IMR-90 (cell line): ENCODE results near the gene IL1RAP. TPM values are rescaled to one million over a fixed set of nuclear protein-coding genes. Genes with fewer than 3 reads are reported as not detected.

Source experiments
- ATAC-seq: fragments of 200-7000 bp; cut with Tn5 transposase; 2 replicates; pipeline ENCODE4 v1.9.1; 2020; ENCODE audit warnings: low read depth, mild to moderate bottlenecking, moderate library complexity
- BruUV-seq: library from RNA; stranded (reverse); fragments of 400-500 nt; replicated peaks from 2 replicates; lab custom pipeline; 2021; lab: Mats Ljungman, UMichigan
- CTCF ChIA-PET: fragments of 300-600 bp; formaldehyde crosslinking; extraction: SDS; loops from one replicate; lab custom pipeline; 2021; ENCODE audit warnings: antibody characterized with exemption; lab: Yijun Ruan, JAX
- POLR2A ChIA-PET: fragments of 300-600 bp; sonication (Branson Sonifier 250); formaldehyde crosslinking; loops from one replicate; lab custom pipeline; 2022; ENCODE audit warnings: antibody characterized with exemption; ENCODE audit not compliant: unreplicated experiment; lab: Charles Lee
- DNase-seq: peaks from one replicate; pipeline ENCODE4 v3.0.0; 2013
- H2AFZ ChIP-seq: replicated peaks from 2 replicates; pipeline ENCODE3; 2013; ENCODE audit warnings: low read length, mild to moderate bottlenecking; ENCODE audit not compliant: poor library complexity
- H2AK5ac ChIP-seq: 2 replicates; pipeline ENCODE4 v1.6.1; 2013; ENCODE audit warnings: low read depth, low read length, inconsistent platforms
- H2AK9ac ChIP-seq: replicated peaks from 2 replicates; pipeline ENCODE3; 2013; ENCODE audit warnings: mild to moderate bottlenecking, low read depth, low read length, moderate library complexity; ENCODE audit not compliant: poor library complexity
- H2BK120ac ChIP-seq: 2 replicates; pipeline ENCODE4 v1.6.1; 2013; ENCODE audit warnings: low read depth, low read length, inconsistent platforms
- H2BK15ac ChIP-seq: 3 replicates; pipeline ENCODE4 v1.6.1; 2013; ENCODE audit warnings: low read depth, low read length, inconsistent platforms
- H2BK20ac ChIP-seq: 2 replicates; pipeline ENCODE4 v1.6.1; 2013; ENCODE audit warnings: low read depth, mild to moderate bottlenecking, inconsistent platforms, low read length, moderate library complexity
- H2BK5ac ChIP-seq: 2 replicates; pipeline ENCODE4 v1.6.1; 2013; ENCODE audit warnings: mild to moderate bottlenecking, low read depth, low read length, inconsistent platforms; ENCODE audit not compliant: poor library complexity, severe bottlenecking
- H3K14ac ChIP-seq: replicated peaks from 2 replicates; pipeline ENCODE4 v1.6.1; 2013; ENCODE audit warnings: low read depth, low read length, inconsistent platforms
- H3K18ac ChIP-seq: 2 replicates; pipeline ENCODE4 v1.6.1; 2013; ENCODE audit warnings: low read depth, low read length, control low read depth
- H3K23ac ChIP-seq: 2 replicates; pipeline ENCODE4 v1.6.1; 2013; ENCODE audit warnings: low read depth, low read length, inconsistent platforms
- H3K27ac ChIP-seq: 2 replicates; pipeline ENCODE4 v1.5.1; 2013; ENCODE audit warnings: mild to moderate bottlenecking, control low read depth, low read length; ENCODE audit not compliant: insufficient read depth
- H3K27me3 ChIP-seq: 2 replicates; pipeline ENCODE4 v1.6.1; 2013; ENCODE audit warnings: low read length; ENCODE audit not compliant: control insufficient read depth, insufficient read depth
- H3K36me3 ChIP-seq: 2 replicates; pipeline ENCODE4 v1.6.1; 2013; ENCODE audit warnings: low read length, mixed read lengths; ENCODE audit not compliant: control insufficient read depth, insufficient read depth
- H3K4ac ChIP-seq: 2 replicates; pipeline ENCODE4 v1.6.1; 2013; ENCODE audit warnings: low read depth, low read length, inconsistent platforms
- H3K4me1 ChIP-seq: 2 replicates; pipeline ENCODE4 v1.6.1; 2013; ENCODE audit warnings: low read length, mixed read lengths; ENCODE audit not compliant: control insufficient read depth, insufficient read depth
- H3K4me2 ChIP-seq: 2 replicates; pipeline ENCODE4 v1.6.1; 2013; ENCODE audit warnings: low read depth, mild to moderate bottlenecking, control low read depth, low read length, moderate library complexity
- H3K4me3 ChIP-seq: 2 replicates; pipeline ENCODE4 v1.5.1; 2013; ENCODE audit warnings: low read depth, mild to moderate bottlenecking, control low read depth, low read length, moderate library complexity; ENCODE audit not compliant: insufficient read depth
- H3K56ac ChIP-seq: 2 replicates; pipeline ENCODE4 v1.6.1; 2013; ENCODE audit warnings: low read length, inconsistent platforms; ENCODE audit not compliant: insufficient read depth; ENCODE audit errors: extremely low read depth
- H3K79me1 ChIP-seq, 2 experiments: 2 replicates each; pipeline ENCODE4 v1.6.1; 2013; ENCODE audit warnings: low read length in 2 of 2, inconsistent platforms in 1 of 2, low read depth in 1 of 2
- H3K9ac ChIP-seq: 2 replicates; pipeline ENCODE4 v1.6.1; 2013; ENCODE audit warnings: low read depth, low read length, control low read depth
- H3K9me1 ChIP-seq: 2 replicates; pipeline ENCODE4 v1.6.1; 2013; ENCODE audit warnings: low read length, inconsistent platforms; ENCODE audit not compliant: insufficient read depth
- H3K9me3 ChIP-seq: 2 replicates; pipeline ENCODE4 v1.6.1; 2013; ENCODE audit warnings: low read length; ENCODE audit not compliant: control insufficient read depth, insufficient read depth
- H4K20me1 ChIP-seq: 2 replicates; pipeline ENCODE4 v1.6.1; 2013; ENCODE audit warnings: low read length, inconsistent platforms; ENCODE audit not compliant: insufficient read depth
- H4K5ac ChIP-seq: 2 replicates; pipeline ENCODE4 v1.6.1; 2013; ENCODE audit warnings: mild to moderate bottlenecking, low read depth, low read length, control low read depth
- H4K8ac ChIP-seq, 2 experiments: 2 replicates each; pipeline ENCODE4 v1.6.1; 2013; ENCODE audit warnings: low read depth in 2 of 2, low read length in 2 of 2, control low read depth in 1 of 2, inconsistent platforms in 1 of 2
- H4K91ac ChIP-seq: 2 replicates; pipeline ENCODE4 v1.6.1; 2013; ENCODE audit warnings: low read depth, low read length, inconsistent platforms; ENCODE audit not compliant: insufficient read depth
- BHLHE40 ChIP-seq: fragments of 150-350 bp; IDR thresholded peaks from 2 replicates; pipeline ENCODE4 v1.6.1; 2016; ENCODE audit warnings: mild to moderate bottlenecking, low read depth, low read length
- CEBPB ChIP-seq: IDR thresholded peaks from 2 replicates; pipeline ENCODE4 v1.6.1; 2012; ENCODE audit warnings: low read depth, low read length, improper control_type of control experiment
- CHD1 ChIP-seq: IDR thresholded peaks from 2 replicates; pipeline ENCODE4 v1.6.1; 2012; ENCODE audit warnings: low read depth, low read length, improper control_type of control experiment
- ELK1 ChIP-seq: fragments of 150-350 bp; IDR thresholded peaks from 2 replicates; pipeline ENCODE4 v1.6.1; 2016; ENCODE audit warnings: low read depth, mild to moderate bottlenecking, low read length, moderate library complexity, borderline replicate concordance
- FOS ChIP-seq: fragments of 150-350 bp; IDR thresholded peaks from 2 replicates; pipeline ENCODE4 v1.6.1; 2016; ENCODE audit warnings: low read depth, low read length
- MAFK ChIP-seq: IDR thresholded peaks from 2 replicates; pipeline ENCODE4 v1.6.1; 2012; ENCODE audit warnings: low read depth, low read length, improper control_type of control experiment
- MAZ ChIP-seq: IDR thresholded peaks from 2 replicates; pipeline ENCODE4 v1.6.1; 2012; ENCODE audit warnings: low read depth, mild to moderate bottlenecking, low read length, improper control_type of control experiment, moderate library complexity, borderline replicate concordance
- MXI1 ChIP-seq: IDR thresholded peaks from 2 replicates; pipeline ENCODE4 v1.6.1; 2012; ENCODE audit warnings: low read depth, mild to moderate bottlenecking, low read length, moderate library complexity, borderline replicate concordance
- NFE2L2 ChIP-seq: fragments of 150-350 bp; IDR thresholded peaks from 2 replicates; pipeline ENCODE4 v1.6.1; 2016; ENCODE audit warnings: low read depth, mild to moderate bottlenecking, low read length
- POLR2A ChIP-seq: IDR thresholded peaks from 2 replicates; pipeline ENCODE4 v1.6.1; 2012; ENCODE audit warnings: mild to moderate bottlenecking, low read depth, low read length
- RAD21 ChIP-seq: IDR thresholded peaks from 2 replicates; pipeline ENCODE4 v1.6.1; 2012; ENCODE audit warnings: low read length, improper control_type of control experiment
- RCOR1 ChIP-seq: IDR thresholded peaks from 2 replicates; pipeline ENCODE4 v1.6.1; 2012; ENCODE audit warnings: mild to moderate bottlenecking, low read length, improper control_type of control experiment; ENCODE audit not compliant: insufficient replicate concordance
- RFX5 ChIP-seq: IDR thresholded peaks from 2 replicates; pipeline ENCODE4 v1.8.0; 2012; ENCODE audit warnings: low read depth, mild to moderate bottlenecking, low read length, moderate library complexity
- SMC3 ChIP-seq: fragments of 150-350 bp; IDR thresholded peaks from 2 replicates; pipeline ENCODE4 v1.6.1; 2016; ENCODE audit warnings: low read depth, mild to moderate bottlenecking, antibody characterized with exemption, low read length, moderate library complexity
- WGBS, 2 experiments: methylation state at CpG; one replicate each; pipeline versions ENCODE4 v1.1.5 to v1.1.7; 2013; ENCODE audit warnings: missing lambda C conversion rate in 2 of 2; ENCODE audit not compliant: insufficient read length in 1 of 2; ENCODE audit errors: extremely low coverage in 2 of 2; 5-methylcytosine and 5-hydroxymethylcytosine counted together
- dilution Hi-C: fragments of 300-500 bp; cut with HindIII; formaldehyde crosslinking; loops from one replicate; pipeline ENCODE4 v1.14.3; 2018; ENCODE audit warnings: low sequenced_read_pairs; ENCODE audit not compliant: unreplicated experiment
- in situ Hi-C: fragments of 300-500 bp; cut with MboI; formaldehyde crosslinking; loops from 3 replicates; pipeline ENCODE4 v1.14.3; 2019; ENCODE audit warnings: low sequenced_read_pairs, inconsistent platforms, mixed read lengths
- intact Hi-C: fragments of 100-400 bp; cut with micrococcal nuclease; formaldehyde crosslinking; loops from 2 replicates; pipeline ENCODE4 v1.10.0; 2022
- polyA plus RNA-seq, 3 experiments: library from polyadenylated mRNA; depleted of rRNA; stranded (reverse); fragments of >200 nt; gene quantifications; 2 replicates each; pipeline ENCODE4 v1.2.3, GENCODE V29; 2012; ENCODE audit warnings: low replicate concordance in 1 of 3
- total RNA-seq: library from RNA; depleted of rRNA; stranded (reverse); fragments of >200 nt; gene quantifications from 2 replicates; pipeline ENCODE4 v1.2.3, GENCODE V29; 2012
- TF ChIP-seq, protein P1 (sequence below): conservative IDR thresholded peaks from 2 replicates; pipeline ENCODE4 v1.5.1; 2012; ENCODE audit warnings: mild to moderate bottlenecking, low read depth, low read length, improper control_type of control experiment
- TF ChIP-seq, protein P2 (sequence below): fragments of 150-350 bp; IDR thresholded peaks from 2 replicates; pipeline ENCODE4 v1.6.1; 2017; ENCODE audit warnings: mild to moderate bottlenecking, antibody characterized with exemption, low read length, low read depth

Gene IL1RAP
- total and polyA plus RNA-seq, 2 of the 4 experiments (the other 2 are of a cell fraction), result 8.3 to 11.3 TPM

- no peak for DNase-seq
- H3K27ac ChIP-seq, result no peak overlapping the region
- no peaks in the 10 kb centered on the region for H3K4me1 ChIP-seq
- peaks cover 1% of the 10 kb centered on the region; the same call in 1 of the 2 replicates for H3K36me3 ChIP-seq
- H3K27me3 ChIP-seq, result no peaks in the 10 kb centered on the region
- H3K18ac ChIP-seq, result no peak overlapping the region
- intact Hi-C loops, result no loop called here
- WGBS, 2 experiments, result no CpG with 5 or more reads among the region's 4 CpGs
- no peak overlapping the region for H2BK15ac ChIP-seq
- no peak overlapping the region for H2BK5ac ChIP-seq
- no peak overlapping the region for H3K9ac ChIP-seq
- no peak overlapping the region for H3K4me2 ChIP-seq
- H2AK9ac ChIP-seq, result no peak overlapping the region
- in situ Hi-C loops, result no loop called here
- dilution Hi-C loops, result no loop called here
- H3K14ac ChIP-seq, result no peak overlapping the region
- H4K20me1 ChIP-seq, result no peaks in the 10 kb centered on the region
- no peak overlapping the region for H4K91ac ChIP-seq
- H2BK120ac ChIP-seq, result no peak overlapping the region
- ChIA-PET POLR2A (no interaction called here), CTCF (no interaction called here)
- no peak overlapping the region for H3K4ac ChIP-seq
- 0 out of 2 replicates have a peak, but pooled peaks cover 3% of the 10 kb centered on the region for H3K9me1 ChIP-seq
- no peak overlapping the region for H4K5ac ChIP-seq
- no peak overlapping the region for H2AK5ac ChIP-seq
- no peaks in the 10 kb centered on the region for H3K9me3 ChIP-seq
- H3K56ac ChIP-seq, result no peak overlapping the region
- BruUV-seq, result no TSS peak
- no peak overlapping the region for H4K8ac ChIP-seq
- no peak overlapping the region for H2BK20ac ChIP-seq
- TF ChIP-seq MAFK (no peak), POLR2A (no peak), CHD1 (no peak), ELK1 (no peak), FOS (no peak), MAZ (no peak), MXI1 (no peak), BHLHE40 (no peak), CEBPB (no peak), RCOR1 (no peak), RAD21 (no peak), NFE2L2 (no peak), RFX5 (no peak), SMC3 (no peak)
- TF ChIP-seq, protein P1, sequence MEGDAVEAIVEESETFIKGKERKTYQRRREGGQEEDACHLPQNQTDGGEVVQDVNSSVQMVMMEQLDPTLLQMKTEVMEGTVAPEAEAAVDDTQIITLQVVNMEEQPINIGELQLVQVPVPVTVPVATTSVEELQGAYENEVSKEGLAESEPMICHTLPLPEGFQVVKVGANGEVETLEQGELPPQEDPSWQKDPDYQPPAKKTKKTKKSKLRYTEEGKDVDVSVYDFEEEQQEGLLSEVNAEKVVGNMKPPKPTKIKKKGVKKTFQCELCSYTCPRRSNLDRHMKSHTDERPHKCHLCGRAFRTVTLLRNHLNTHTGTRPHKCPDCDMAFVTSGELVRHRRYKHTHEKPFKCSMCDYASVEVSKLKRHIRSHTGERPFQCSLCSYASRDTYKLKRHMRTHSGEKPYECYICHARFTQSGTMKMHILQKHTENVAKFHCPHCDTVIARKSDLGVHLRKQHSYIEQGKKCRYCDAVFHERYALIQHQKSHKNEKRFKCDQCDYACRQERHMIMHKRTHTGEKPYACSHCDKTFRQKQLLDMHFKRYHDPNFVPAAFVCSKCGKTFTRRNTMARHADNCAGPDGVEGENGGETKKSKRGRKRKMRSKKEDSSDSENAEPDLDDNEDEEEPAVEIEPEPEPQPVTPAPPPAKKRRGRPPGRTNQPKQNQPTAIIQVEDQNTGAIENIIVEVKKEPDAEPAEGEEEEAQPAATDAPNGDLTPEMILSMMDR, result no peak
- TF ChIP-seq, protein P2, sequence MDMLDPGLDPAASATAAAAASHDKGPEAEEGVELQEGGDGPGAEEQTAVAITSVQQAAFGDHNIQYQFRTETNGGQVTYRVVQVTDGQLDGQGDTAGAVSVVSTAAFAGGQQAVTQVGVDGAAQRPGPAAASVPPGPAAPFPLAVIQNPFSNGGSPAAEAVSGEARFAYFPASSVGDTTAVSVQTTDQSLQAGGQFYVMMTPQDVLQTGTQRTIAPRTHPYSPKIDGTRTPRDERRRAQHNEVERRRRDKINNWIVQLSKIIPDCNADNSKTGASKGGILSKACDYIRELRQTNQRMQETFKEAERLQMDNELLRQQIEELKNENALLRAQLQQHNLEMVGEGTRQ, result no peak
- no peak overlapping the region for H2AFZ ChIP-seq
- H3K23ac ChIP-seq, result no peak overlapping the region
- ATAC-seq, result no peak
- H3K79me1 ChIP-seq, result no peaks in the 10 kb centered on the region
- H3K4me3 ChIP-seq, result no peak overlapping the region
These were observed 132.1 kb downstream of the IL1RAP start for GRCh38 chr3:190645932-190646460.
